GM21423 (cell line): ENCODE results near the gene ZNF493.

Source experiments
- ATAC-seq: cut with Tn5 transposase; IDR thresholded peaks from one replicate; pipeline ENCODE4 v1.9.1; 2021; ENCODE audit warnings: mild to moderate bottlenecking, moderate library complexity; ENCODE audit not compliant: unreplicated experiment

The ZNF493 gene

DNA sequence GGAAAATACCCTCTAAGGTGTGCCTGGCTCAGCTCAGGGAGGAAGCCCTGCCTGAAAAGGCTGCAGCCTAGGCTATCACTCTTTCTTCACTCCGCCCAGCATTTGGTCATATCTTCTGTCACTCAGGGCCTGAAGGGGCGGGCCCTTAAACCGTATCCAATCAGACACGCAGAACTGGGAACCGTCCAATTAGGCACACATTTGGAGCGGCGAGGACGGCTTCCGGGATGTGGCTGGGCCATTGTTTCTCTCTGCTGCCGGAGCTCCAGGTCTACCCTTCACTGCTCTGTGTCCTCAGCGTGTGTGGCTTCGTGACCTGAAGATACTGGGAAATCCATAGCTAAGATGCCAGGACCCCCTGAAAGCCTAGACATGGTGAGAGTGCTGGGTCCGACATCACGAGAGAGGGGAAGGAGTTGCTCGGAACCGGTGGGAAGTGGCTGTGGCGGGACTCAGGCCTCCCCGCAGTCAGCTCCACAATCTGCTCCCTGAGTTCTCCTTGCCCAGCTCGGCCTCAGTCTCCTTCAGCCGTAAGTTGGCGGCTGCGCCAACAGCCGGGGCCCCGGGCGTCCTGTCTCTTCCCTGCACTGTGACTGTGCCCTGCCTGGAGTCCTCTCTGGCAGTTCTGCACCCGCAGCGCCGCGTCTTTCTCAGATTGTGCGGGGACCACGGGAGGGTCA lies at the start of gene ZNF493:
Gene ZNF493, plus strand, starts transcription at position 241 of the 680 bp plus-strand sequence. Its CDS starts 105 bp downstream, at position 346.
- ATAC-seq = peak; percentile 99

DNA sequence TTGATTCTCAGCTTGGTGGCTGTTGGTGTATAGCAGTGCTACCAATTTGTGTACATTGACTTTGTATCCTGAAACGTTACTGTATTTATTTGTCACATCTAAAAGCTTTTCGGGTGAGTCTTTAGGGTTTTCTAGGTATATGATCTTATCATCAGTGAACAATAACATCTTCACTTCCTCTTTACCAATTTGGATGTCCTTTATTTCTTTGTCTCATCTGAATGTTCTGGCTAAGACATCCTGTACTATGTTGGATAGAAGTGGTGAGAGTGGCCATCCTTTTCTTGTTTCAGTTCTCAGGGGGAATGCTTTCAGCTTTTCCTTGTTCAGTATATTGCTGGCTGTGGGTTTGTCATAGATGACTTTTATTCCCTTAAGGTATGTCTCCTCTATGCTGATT lies 44.1 kb upstream of the ZNF493 start:
- ATAC-seq = no peak

GRCh38 chr19:21358768-21359451 lies 38.0 kb upstream of the ZNF493 start, which contains the start of gene ZNF738:
Gene ZNF738 (plus strand): TSS chr19:21359000. CDS start chr19:21359141, 141 bp downstream.
- ATAC-seq = peak; percentile 96

- no peak for ATAC-seq
These were observed 34.6 kb upstream of the ZNF493 start for GRCh38 chr19:21362291-21362690.

- ATAC-seq = no peak
These were observed 12.9 kb upstream of the ZNF493 start for GRCh38 chr19:21383980-21384582.

DNA sequence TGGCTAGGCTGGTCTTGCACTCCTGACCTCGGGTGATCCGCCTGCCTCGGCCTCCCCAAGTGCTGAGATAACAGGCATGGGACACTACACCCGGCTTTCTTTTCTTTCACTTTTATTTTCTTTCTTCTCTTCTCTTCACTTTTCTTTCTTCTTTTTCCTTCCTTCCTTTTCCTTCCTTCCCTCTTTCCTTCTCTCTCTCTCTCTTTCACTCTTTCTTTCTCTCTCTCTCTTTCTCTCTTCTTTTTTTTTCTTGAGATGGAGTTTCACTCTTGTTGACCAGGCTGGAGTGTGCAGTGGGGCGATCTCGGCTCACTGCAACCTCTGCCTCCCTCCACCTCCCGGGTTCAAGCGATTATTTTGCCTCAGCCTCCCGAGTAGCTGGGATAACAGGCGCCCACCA lies 812 bp upstream of the ZNF493 start:
- no peak for ATAC-seq

GRCh38 chr19:21398851-21399250 lies 1.9 kb downstream of the ZNF493 start:
- no peak for ATAC-seq

- ATAC-seq = no peak
These were observed 5.5 kb downstream of the ZNF493 start for GRCh38 chr19:21402303-21402985.

DNA sequence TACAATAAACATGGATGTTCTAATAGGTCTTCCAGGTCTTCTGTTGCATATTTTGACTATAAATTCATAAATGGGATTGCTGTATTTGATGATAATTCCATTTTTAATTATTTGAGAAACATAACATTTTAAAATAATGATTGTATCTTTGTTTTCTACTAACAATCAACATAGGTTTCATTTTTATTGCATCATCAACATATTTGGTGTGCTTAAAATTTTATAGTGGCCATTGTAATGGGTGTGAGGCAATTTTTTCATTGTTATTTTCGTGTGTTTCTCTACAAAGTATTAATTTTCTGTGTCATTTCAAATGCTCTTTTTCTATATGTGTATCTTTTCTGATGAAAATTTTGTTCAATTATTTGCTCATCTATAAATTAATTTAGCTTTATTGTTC lies 13.2 kb downstream of the ZNF493 start:
- no peak for ATAC-seq

DNA sequence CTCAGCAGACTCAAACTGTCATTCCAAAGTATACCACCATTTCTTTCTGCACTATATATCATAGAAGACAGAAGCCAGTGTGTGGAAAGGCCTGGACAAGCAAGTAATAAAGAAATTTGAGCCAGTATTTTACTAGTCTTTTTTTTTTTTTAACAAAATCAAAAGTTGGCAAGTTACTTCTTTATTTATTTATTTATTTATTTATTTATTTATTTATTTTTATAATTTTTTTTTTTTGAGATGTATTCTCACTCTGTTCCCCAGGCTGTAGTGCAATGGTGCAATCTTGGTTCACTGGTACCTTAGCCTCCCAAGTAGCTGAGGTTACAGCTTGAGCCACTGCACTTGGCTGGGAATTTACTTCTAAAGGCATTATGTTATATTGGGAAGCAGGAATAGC lies 25.3 kb downstream of the ZNF493 start:
- no peak for ATAC-seq

- ATAC-seq = no peak
These were observed 26.4 kb downstream of the ZNF493 start for GRCh38 chr19:21423057-21424041.

DNA sequence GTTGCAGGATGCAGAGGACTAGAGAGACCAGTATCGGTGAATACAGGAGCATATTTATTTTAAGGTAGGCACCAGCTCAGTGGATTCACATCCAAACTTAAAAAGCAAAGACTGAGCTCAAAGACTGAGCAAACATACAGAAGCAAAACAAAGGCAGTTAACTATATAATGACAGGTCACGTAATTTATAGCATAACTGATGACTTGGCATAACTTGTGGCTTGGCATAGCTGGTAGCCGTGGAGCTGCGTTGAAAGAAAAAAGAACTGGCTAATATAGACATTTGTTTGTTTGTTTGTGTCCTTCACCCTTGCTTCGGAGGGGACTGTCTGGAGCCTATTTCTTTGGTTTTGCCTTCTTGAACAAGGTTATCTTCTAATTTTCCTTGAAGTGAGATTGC lies 33.7 kb downstream of the ZNF493 start:
- no peak for ATAC-seq

- ATAC-seq = no peak
These were observed 35.7 kb downstream of the ZNF493 start for GRCh38 chr19:21432590-21432989.

GRCh38 chr19:21434516-21434915 lies 37.6 kb downstream of the ZNF493 start:
- no peak for ATAC-seq

DNA sequence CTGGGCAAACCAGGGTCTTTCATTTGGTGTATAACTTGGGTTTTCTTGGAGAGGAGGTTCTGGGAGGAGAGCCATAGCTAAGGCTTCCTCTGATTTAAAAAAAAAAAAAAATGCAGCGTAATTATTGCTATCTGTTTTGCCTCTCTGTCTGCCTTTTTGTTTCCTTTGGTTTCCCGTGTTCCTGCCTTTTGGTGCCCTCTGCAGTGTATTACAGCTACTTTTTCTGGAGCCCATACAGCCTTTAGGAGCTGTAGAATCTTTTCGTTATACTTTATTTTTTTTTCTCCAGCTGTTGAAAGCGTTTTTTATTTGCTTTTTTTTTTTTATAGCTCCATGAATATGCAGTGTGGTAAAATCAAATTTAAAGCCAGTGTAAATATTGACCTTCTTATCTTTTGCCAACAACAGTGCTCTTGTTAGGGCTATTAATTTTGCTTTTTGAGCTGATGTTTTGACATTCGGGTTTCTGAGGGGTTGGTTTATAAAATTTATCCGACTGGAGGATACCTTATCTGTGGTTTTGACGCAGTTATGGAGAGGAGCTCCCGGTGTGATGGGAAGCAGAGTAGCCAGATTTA lies 38.1 kb downstream of the ZNF493 start:
- no peak for ATAC-seq

- no peak for ATAC-seq
These were observed 42.3 kb downstream of the ZNF493 start for GRCh38 chr19:21439201-21439751.

DNA sequence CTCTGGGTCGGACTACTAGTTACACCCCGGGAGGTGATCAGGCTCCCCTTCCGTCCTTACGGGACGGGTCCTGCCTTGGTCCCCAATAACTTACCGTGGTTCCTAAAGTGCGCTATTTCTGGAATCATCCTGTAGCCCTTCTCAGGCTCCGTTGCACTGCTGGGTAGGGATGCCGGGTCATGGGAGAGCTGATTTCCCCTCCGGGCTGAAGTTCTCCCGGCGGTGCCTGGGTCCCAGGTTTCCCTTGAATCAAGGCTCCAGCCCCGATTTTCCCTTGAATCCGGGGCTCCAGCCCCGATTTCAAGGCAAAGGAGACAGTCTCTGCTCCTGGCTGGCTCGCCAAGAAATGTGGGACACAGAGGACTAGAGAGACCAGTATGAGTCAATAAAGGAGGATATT lies 43.4 kb downstream of the ZNF493 start:
- ATAC-seq = no peak

- no peak for ATAC-seq
These were observed 54.3 kb downstream of the ZNF493 start for GRCh38 chr19:21451187-21451586.

- ATAC-seq = no peak
These were observed 58.0 kb downstream of the ZNF493 start for GRCh38 chr19:21454901-21455300.

DNA sequence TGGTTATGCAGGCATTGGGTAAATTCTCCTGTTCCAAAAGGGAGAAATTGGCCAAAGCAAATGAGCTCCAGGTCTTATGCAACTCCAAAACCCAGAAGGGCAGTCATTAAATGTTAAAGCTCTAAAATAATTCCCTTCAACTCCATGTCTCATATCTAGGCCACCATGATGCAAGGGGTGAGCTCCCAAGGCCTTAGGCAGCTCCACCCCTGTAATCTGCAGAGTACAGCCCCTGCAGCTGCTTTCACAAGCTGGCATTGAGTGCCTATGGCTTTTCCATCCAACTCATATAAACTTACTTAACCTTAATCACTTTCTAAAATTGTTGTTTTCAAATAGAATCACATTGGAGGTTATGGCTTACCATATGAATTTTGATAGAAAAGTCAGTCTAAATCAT lies 63.8 kb downstream of the ZNF493 start:
- no peak for ATAC-seq
